ENCODE measurements around the gene MOB3A. TPM values are rescaled to one million over a fixed set of nuclear protein-coding genes. Genes with fewer than 3 reads are reported as not detected.

Gene MOB3A
- total and polyA plus RNA-seq, 10 of the 15 experiments (the other 5 are each of a cell fraction or from before 2014, with no cell fraction given): 7.5 to 229 (median 79.4) TPM

DNA sequence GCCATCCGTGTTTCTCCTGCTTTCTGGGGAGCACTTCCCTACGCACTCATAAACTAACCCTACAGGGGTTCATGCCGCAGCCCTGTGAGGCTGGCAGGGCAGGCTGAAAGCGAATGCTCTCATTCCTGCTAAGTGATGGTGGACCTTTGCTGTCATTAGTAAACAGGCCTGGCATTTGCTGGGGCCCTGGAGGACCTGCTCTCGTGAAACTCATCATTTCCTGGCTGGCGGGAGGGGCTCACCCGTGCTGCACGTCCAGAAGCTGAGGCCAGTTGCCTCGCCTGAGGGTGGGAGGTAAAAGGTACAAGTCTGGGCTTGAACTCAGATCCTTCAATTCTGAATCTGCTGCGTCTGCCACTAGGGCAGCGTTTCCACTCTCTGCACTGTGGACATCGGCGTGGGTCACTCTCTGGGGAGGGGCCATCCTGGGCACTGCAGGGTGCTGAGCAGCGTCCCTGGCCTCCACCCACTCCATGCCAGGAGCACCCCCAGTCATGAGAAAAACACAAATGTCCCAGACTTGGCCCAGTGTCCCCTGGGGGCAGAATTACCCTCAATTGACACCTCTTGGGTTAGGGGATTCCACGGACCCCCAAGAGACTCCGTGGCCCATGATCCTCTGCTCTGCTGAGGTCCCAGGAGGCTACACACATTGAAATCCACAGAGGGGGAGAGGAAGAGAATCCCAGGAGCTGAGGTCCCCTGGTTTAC is 7.0 kb downstream of the MOB3A start:
- Histone ChIP-seq H3K4me1 (ENCODE audit: control insufficient read depth, insufficient read depth, low read length) (peaks cover 62% of the 10 kb centered on the region), H3K79me2 (ENCODE audit: control insufficient read depth, insufficient read depth, low read length) (peaks cover 77% of the 10 kb centered on the region), H3K4me2 (ENCODE audit: control insufficient read depth, insufficient read depth) (peak overlapping the region; percentile 88), H3K27ac (ENCODE audit: control insufficient read depth, insufficient read depth) (peak overlapping the region; percentile 93), H4K20me1 (ENCODE audit: control insufficient read depth, insufficient read depth) (no peaks in the 10 kb centered on the region), H2AFZ (ENCODE audit: control insufficient read depth, low read depth, low read length) (no peak overlapping the region), H3K9me3 (replicated peaks; ENCODE audit: control insufficient read depth, insufficient read depth, low read length) (no peaks in the 10 kb centered on the region), H3K4me3 (peak overlapping the region; percentile 93), H3K9ac (ENCODE audit: control insufficient read depth, insufficient read depth, low read length) (peak overlapping the region; percentile 81), H3K36me3 (ENCODE audit: control insufficient read depth in 2 of 2, insufficient read depth in 2 of 2, low read length in 1 of 2) (peaks cover 0 to 3% of the 10 kb centered on the region in 2 experiments; a peak in 1 of 4 replicates), H3K27me3 (replicated peaks in 1 of 2; ENCODE audit: control insufficient read depth in 2 of 2, insufficient read depth in 2 of 2, low read length in 1 of 2) (no peaks in the 10 kb centered on the region)
- ChIA-PET POLR2A (interaction anchor here (1.0 to 7.8 kb wide), 3 partner anchors 8 to 80 kb away, joined by 3 to 110 read pairs (median 15); partner anchors contain the start of gene MKNK2), RAD21 (ENCODE audit: unreplicated experiment) (interaction anchor here (0.6 to 2.6 kb wide), 6 partner anchors 8 to 82 kb away, joined by 3 to 11 read pairs (median 4); no protein-coding TSS in a partner anchor), SMC1A (ENCODE audit: uncharacterized antibody, unreplicated experiment) (interaction anchor here (1.0 to 1.6 kb wide), 5 partner anchors 9 to 82 kb away, joined by 3 to 5 read pairs (median 3); no protein-coding TSS in a partner anchor), CTCF (interaction anchor here (0.8 to 4.6 kb wide), 3 partner anchors 37 to 46 kb away, joined by 3 to 27 read pairs (median 7); partner anchors contain the start of gene MKNK2)
- intact Hi-C loops (cut with micrococcal nuclease; ENCODE audit: unreplicated experiment) (loop anchor here (5.0 kb wide), 2 partner anchors 78 to 533 kb away; no protein-coding TSS in a partner anchor), in situ Hi-C loops (cut with MboI) (loop anchor here (10.0 kb wide), 1 partner anchor 824 kb away; the partner anchor contains the start of gene CIRBP)
- no peak for FAIRE-seq
- ATAC-seq: peak; percentile 28
- 10% methylated on average over 16 of the region's 16 CpGs for WGBS (ENCODE audit: insufficient coverage, insufficient replicate concordance, low lambda C conversion rate, missing lambda C conversion rate)
- no TSS peak for BruUV-seq (replicated peaks)
- peak; percentile 78 for DNase-seq (ENCODE audit: low read depth, low spot score)
- TF ChIP-seq, protein P1, sequence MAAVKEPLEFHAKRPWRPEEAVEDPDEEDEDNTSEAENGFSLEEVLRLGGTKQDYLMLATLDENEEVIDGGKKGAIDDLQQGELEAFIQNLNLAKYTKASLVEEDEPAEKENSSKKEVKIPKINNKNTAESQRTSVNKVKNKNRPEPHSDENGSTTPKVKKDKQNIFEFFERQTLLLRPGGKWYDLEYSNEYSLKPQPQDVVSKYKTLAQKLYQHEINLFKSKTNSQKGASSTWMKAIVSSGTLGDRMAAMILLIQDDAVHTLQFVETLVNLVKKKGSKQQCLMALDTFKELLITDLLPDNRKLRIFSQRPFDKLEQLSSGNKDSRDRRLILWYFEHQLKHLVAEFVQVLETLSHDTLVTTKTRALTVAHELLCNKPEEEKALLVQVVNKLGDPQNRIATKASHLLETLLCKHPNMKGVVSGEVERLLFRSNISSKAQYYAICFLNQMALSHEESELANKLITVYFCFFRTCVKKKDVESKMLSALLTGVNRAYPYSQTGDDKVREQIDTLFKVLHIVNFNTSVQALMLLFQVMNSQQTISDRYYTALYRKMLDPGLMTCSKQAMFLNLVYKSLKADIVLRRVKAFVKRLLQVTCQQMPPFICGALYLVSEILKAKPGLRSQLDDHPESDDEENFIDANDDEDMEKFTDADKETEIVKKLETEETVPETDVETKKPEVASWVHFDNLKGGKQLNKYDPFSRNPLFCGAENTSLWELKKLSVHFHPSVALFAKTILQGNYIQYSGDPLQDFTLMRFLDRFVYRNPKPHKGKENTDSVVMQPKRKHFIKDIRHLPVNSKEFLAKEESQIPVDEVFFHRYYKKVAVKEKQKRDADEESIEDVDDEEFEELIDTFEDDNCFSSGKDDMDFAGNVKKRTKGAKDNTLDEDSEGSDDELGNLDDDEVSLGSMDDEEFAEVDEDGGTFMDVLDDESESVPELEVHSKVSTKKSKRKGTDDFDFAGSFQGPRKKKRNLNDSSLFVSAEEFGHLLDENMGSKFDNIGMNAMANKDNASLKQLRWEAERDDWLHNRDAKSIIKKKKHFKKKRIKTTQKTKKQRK (IDR thresholded peaks at IDR 0.05; ENCODE audit: low read depth, low read length): no peak
- peak; percentile 90 for TF ChIP-seq GATAD2B (conservative IDR thresholded peaks at IDR 0.05; ENCODE audit: low read depth)
- TF ChIP-seq MEF2A (IDR thresholded peaks at IDR 0.05; ENCODE audit: insufficient read depth, low read depth, low read length): no peak
- TF ChIP-seq, protein P2, sequence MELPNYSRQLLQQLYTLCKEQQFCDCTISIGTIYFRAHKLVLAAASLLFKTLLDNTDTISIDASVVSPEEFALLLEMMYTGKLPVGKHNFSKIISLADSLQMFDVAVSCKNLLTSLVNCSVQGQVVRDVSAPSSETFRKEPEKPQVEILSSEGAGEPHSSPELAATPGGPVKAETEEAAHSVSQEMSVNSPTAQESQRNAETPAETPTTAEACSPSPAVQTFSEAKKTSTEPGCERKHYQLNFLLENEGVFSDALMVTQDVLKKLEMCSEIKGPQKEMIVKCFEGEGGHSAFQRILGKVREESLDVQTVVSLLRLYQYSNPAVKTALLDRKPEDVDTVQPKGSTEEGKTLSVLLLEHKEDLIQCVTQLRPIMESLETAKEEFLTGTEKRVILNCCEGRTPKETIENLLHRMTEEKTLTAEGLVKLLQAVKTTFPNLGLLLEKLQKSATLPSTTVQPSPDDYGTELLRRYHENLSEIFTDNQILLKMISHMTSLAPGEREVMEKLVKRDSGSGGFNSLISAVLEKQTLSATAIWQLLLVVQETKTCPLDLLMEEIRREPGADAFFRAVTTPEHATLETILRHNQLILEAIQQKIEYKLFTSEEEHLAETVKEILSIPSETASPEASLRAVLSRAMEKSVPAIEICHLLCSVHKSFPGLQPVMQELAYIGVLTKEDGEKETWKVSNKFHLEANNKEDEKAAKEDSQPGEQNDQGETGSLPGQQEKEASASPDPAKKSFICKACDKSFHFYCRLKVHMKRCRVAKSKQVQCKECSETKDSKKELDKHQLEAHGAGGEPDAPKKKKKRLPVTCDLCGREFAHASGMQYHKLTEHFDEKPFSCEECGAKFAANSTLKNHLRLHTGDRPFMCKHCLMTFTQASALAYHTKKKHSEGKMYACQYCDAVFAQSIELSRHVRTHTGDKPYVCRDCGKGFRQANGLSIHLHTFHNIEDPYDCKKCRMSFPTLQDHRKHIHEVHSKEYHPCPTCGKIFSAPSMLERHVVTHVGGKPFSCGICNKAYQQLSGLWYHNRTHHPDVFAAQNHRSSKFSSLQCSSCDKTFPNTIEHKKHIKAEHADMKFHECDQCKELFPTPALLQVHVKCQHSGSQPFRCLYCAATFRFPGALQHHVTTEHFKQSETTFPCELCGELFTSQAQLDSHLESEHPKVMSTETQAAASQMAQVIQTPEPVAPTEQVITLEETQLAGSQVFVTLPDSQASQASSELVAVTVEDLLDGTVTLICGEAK (IDR thresholded peaks at IDR 0.05; ENCODE audit: borderline replicate concordance): no peak
- TF ChIP-seq RELA (IDR thresholded peaks at IDR 0.05; ENCODE audit: borderline replicate concordance, partially characterized antibody): peak; percentile 21
- TF ChIP-seq, protein P3, sequence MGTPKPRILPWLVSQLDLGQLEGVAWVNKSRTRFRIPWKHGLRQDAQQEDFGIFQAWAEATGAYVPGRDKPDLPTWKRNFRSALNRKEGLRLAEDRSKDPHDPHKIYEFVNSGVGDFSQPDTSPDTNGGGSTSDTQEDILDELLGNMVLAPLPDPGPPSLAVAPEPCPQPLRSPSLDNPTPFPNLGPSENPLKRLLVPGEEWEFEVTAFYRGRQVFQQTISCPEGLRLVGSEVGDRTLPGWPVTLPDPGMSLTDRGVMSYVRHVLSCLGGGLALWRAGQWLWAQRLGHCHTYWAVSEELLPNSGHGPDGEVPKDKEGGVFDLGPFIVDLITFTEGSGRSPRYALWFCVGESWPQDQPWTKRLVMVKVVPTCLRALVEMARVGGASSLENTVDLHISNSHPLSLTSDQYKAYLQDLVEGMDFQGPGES (IDR thresholded peaks at IDR 0.05): no peak
- TF ChIP-seq, protein P4, sequence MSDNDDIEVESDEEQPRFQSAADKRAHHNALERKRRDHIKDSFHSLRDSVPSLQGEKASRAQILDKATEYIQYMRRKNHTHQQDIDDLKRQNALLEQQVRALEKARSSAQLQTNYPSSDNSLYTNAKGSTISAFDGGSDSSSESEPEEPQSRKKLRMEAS (IDR thresholded peaks at IDR 0.05; ENCODE audit: low read depth, low read length): peak; percentile 34
- TF ChIP-seq MTA3 (IDR thresholded peaks at IDR 0.05; ENCODE audit: borderline replicate concordance, low read length): no peak; the same call in 1 of the 2 replicates
- peak; percentile 40; the same call in 1 of the 2 replicates for TF ChIP-seq SMAD5 (IDR thresholded peaks at IDR 0.05; ENCODE audit: low read depth)
- TF ChIP-seq PAX5 (IDR thresholded peaks at IDR 0.05; ENCODE audit: borderline replicate concordance, low read depth, low read length): peak; percentile 8

All from GM12878 (cell line).